Kidney glomerular epithelial cell (primary cell): ENCODE results near the gene MAML1.
"Not testable (repeated sequence)": the region's sequence is repeated elsewhere in the genome, so short reads cannot be mapped to it uniquely, and the experiment has no call there.

Source experiments
- DNase-seq: peaks from one replicate; lab custom pipeline; 2025; lab: John Stamatoyannopoulos, UW

The MAML1 gene, protein sequence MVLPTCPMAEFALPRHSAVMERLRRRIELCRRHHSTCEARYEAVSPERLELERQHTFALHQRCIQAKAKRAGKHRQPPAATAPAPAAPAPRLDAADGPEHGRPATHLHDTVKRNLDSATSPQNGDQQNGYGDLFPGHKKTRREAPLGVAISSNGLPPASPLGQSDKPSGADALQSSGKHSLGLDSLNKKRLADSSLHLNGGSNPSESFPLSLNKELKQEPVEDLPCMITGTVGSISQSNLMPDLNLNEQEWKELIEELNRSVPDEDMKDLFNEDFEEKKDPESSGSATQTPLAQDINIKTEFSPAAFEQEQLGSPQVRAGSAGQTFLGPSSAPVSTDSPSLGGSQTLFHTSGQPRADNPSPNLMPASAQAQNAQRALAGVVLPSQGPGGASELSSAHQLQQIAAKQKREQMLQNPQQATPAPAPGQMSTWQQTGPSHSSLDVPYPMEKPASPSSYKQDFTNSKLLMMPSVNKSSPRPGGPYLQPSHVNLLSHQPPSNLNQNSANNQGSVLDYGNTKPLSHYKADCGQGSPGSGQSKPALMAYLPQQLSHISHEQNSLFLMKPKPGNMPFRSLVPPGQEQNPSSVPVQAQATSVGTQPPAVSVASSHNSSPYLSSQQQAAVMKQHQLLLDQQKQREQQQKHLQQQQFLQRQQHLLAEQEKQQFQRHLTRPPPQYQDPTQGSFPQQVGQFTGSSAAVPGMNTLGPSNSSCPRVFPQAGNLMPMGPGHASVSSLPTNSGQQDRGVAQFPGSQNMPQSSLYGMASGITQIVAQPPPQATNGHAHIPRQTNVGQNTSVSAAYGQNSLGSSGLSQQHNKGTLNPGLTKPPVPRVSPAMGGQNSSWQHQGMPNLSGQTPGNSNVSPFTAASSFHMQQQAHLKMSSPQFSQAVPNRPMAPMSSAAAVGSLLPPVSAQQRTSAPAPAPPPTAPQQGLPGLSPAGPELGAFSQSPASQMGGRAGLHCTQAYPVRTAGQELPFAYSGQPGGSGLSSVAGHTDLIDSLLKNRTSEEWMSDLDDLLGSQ

DNA sequence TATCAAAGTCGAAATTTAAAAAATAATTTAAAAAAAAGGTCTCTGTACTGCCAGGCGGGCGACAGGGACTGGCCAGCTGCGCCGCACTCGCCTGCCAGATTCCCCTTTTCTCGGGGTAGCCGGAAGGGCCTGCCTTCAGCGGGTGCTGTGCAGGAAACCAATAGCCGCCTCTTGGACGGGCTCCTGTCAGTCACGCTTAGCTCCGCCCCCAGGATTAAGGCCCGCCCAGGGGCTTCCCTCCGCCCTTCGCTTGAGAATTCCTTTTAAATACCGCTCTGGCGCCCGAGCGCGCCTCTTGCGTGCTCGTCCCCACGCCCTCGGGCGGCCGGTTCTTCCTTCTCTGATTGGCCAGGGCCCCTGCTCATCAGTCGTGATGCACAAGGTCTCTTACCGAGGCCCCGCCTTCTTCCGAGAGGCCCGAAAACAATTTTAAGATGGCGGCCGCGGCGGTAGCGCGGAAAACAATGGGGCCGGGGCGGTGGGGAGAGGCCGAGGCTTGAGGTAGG, at the start of gene MAML1:
MAML1 (plus strand) TSS at position 411 of the 506 bp plus-strand sequence. CDS start 291 bp downstream, outside the sequence.
- peak; percentile 98 for DNase-seq

DNA sequence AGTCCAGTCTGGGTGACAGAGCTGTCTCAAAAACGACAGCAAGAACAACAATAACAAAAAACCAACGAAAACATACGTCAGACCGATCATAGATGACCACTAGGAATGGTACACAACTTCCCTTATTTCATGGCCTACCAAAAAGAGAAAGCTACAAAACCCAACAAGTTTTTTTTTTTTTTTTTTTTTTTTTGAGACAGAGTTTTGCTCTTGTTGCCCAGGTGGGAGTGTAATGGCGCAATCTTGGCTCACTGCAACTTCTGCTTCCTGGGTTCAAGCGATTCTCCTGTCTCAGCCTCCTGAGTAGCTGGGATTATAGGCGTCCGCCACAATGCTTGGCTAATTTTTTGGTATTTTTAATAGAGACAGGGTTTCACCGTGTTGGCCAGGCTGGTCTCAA, 43.4 kb upstream of the MAML1 start:
- DNase-seq: not testable (repeated sequence)

DNA sequence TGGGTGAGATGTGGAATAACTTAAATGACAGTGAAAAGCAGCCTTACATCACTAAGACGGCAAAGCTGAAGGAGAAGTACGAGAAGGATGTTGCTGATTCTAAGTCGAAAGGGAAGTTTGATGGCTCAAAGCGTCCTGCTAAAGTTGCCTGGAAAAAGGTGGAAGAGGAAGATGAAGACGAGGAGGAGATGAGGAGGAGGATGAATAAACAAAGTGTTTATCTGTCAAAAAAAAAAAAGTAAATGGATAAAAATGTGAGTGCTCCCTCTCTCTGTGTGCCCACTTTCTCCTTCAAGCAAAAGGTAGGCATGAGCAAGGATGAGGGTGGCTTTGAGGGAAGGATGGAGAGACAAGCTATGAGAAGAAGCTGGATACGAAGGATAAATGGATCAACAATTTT, 38.1 kb upstream of the MAML1 start:
- DNase-seq: no peak

DNA sequence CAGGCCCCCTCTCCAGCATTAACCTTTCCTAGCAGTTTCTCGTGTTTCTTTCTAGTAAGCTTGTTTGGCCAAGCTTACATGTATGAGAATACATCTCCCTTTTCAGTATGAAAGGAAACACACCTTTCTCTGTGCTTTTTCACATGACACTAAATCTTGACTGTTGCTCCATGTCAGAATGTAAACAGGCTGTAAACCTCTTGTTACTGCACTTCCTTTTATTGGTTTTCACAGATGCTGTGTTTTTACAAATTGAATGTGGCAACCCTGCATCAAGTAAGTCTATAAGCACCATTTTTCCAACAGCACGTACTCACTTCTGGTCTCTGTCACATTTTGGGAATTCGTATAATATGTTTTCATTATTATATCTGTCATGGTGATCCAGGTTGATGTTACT, 36.0 kb upstream of the MAML1 start:
- no peak for DNase-seq

DNA sequence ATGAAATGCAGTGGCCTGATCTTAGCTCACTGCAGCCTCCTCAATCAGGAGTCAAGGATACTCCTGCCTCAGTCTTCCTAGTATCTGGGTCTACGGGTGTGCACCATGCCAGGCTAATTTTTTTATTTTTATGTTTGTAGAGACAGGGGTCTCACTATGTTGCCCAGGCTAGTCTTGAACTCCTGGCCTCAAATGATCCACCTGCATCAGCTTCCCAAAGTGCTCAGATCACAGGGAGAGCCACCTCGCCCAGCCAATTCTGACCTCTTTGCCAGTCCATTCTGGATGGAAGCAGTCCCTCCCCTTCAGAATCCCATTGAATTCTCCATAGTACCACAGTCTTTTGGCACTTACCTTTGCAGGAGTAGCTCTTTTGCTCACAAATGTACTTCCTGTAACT, 35.5 kb upstream of the MAML1 start:
- no peak for DNase-seq

DNA sequence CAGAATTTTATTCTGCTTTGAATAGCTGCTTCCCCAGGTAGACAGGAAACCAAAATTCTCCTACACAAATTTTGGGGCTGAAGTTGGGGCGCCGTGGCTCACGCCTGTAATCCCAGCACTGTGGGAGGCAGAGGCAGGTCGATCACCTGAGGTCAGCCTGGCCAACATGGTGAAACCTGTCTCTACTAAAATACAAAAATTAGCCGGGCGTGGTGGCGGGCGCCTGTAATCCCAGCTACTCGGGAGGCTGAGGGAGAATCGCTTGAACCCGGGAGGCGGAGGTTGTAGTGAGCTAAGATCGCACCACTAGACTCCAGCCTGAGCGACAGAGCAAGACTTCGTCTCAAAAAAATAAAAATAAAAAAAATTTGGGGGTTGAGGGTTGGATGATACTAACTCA, 35.1 kb upstream of the MAML1 start:
- not testable (repeated sequence) for DNase-seq

DNA sequence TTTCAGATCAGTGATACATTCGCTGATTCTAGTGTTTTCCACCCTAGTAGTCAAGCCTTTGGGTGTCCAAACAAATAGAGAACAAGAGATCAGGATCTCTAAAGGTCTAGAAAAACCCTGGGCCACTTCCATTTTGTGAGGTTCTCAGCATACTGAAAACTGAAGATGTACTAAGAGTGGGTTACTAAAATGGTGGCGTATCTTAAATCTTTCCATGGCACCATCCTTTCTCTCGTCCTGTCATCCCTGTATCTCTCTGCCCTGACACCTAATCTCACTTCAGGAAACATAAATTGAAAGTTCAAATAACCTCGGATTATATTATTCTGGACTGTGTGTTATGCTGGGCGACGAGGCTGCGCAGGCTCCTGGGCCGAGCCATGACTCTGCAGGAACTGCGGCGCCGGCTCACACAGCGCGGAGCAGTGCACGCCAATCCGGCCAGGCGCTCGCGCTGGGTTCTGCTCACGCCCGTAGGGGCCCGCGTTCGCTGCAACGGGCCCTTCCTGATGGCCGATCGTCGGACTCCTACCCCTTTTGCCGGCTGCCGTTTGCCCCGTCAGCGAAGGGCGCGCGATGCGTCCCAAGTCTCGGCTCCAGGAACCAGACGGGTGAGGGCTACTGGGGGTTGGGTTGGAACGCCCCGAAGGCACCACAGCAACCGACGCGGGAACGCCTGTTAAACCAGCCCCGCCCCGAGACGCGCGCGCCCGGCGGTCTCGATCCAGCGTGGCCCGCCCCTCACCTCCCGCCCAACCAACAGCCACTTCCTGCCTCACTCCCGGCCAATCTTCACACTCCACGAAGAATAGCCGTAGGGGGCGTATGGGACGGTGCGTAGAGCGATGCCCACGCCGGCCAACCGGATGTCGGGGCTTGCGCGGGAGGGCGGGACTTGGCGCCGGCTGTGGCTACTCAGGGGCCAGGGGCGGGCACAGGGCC, 34.4 kb upstream of the MAML1 start:
- DNase-seq: peak; percentile 97

DNA sequence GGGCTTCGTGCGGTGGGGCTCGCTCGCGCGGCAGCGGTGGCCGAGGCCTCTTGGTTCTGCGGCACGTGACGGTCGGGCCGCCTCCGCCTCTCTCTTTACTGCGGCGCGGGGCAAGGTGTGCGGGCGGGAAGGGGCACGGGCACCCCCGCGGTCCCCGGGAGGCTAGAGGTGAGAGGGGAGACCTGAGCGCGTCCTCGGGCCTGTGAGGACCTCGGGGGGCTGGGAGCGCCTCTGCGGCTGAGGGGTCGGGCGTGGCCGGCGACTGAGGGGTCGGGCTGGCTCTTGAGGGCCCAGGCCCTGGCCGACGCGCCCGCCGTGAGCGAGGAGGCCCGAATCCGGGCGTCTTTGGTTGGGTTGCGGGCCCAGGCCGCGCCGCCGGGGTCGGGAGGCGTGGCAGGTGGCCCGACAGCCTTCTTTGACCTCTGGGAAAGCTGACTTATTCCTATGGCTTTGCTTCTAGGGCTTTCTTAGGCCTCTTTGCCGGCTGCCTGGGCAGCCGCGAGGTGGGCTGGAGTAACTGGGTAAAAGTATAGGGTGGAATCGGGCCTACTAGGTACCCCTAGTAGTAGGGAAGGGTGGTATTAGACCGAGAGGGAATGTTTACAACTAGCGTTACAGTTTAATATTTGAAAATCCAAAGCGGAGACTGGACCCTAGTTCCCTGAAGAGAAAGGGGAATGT, 33.5 kb upstream of the MAML1 start, which contains the start of gene CANX:
CANX (plus strand) TSS at position 33 of the 681 bp plus-strand sequence. CDS start 6,715 bp downstream, outside the sequence.
- peak; percentile 19 for DNase-seq

DNA sequence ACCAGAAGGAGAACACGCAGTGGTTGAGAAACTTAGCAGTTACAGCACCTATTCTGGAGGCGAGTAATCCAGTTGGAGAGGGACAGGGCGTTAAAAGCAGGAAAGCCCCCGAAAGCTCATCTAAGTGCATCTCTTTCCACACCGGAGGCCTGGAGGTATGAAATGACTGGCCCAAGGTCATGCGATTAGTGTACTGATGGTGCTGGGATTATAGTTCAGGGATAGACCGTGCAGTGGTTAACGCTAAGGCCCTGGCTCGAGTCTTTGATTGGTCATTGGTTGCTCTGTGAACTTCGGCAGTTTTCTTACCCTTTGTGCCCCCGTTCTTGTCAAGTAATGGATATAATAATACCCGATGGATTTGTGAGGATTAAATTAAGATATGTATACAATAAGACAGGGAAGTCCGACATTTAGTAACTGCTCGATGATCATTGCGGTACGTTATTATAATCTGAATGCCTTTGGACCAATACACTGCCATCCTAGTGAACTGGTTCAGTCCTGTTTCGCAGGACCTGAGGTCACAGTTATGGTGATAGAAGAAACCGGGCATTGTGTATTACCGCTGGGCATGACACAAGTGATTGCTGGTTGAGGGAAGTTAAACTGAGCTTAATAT, 32.9 kb upstream of the MAML1 start:
- DNase-seq: peak; percentile 31

DNA sequence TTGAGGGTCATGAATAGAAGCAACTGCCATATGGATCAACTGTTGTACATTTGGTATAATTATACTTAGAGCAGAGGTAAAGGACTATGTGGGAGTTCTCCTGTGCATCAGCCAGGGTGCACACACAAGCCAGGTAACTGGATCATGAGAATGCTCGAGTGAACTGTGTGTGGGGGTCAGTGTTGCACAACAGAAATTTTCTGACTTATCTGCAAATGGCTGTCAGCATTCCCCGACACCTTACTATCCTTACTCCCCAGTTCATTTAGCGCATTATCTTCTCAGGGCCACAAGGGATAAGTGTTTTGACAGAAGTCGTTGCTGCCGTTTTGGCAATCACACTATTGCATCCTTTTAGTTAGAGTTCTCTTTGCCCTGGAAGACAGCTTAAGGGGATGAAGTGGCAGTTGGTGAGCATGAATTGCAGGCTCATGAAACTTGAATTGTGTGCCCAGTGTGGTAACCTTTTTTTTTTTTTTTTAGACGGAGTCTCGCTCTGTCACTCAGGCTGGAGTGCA, 32.2 kb upstream of the MAML1 start:
- peak; percentile 55 for DNase-seq

DNA sequence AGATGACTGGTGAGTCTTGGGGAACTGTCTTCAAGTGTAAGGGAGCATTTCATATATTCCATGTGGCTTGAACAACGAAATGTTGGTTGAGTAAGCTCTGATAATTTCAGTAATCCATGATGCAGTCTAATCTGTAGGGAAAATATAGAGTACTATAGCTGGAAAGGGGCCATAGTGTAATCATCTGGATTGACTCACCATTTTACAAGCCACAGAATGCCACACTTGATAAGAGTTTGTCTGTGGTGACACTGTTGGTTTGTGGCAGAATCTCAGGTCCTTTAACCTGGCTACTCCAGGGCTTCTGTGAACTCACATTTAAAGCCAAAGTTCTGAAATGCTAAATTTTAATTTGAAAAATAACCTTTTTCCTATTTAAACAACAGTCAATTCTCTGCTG, 16.3 kb upstream of the MAML1 start:
- no peak for DNase-seq

DNA sequence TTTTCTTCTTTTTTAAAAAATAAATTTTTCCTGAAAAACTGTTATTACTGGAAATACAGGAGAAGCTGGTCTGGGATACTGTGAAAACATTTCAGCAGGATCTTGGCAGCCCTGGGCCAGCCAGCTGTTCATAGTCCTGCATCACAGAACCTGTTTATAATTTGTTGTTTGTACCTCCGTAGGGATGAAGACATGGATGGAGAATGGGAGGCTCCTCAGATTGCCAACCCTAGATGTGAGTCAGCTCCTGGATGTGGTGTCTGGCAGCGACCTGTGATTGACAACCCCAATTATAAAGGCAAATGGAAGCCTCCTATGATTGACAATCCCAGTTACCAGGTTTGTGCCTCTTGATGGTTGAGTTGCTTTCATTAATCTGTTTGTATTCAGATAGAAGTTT, 12.4 kb upstream of the MAML1 start:
- no peak for DNase-seq

DNA sequence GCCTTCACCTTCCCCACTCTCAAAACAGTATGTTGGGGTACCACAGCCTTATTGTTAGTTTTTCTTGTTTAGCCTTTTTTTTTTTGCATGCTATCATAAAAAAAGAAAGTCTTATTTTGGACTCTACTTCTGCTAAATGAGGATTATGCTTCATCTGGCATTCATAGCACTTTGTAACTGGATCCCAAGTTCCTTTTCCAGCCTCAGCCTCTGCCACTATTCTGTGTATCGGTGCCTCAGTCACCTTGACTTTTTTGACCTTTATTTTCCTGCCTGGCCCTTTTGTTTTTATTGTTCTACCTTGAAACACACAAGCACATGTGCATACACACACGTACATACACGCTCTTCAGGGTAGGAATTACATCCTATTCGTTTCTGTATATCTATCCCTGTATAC, 8.5 kb upstream of the MAML1 start:
- DNase-seq: no peak

DNA sequence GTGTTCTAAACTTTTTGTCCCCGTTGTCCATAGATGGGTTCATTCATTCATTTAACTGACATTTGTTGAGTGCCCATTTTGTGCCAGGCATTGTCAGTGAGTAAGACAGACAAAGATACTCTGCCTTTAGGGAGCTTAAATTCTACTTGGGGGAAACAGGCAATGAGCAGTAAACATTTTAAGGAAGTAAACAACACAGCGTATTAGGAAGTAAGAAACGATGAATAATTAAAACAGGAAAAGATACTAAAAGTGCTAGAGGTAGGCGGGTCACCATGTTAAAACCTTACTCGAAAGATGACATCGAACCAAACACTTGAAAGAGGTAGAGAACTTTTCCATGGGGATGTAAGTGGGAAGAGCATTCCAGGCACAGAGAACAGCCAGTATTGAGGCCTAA, 5.5 kb upstream of the MAML1 start:
- no peak for DNase-seq

DNA sequence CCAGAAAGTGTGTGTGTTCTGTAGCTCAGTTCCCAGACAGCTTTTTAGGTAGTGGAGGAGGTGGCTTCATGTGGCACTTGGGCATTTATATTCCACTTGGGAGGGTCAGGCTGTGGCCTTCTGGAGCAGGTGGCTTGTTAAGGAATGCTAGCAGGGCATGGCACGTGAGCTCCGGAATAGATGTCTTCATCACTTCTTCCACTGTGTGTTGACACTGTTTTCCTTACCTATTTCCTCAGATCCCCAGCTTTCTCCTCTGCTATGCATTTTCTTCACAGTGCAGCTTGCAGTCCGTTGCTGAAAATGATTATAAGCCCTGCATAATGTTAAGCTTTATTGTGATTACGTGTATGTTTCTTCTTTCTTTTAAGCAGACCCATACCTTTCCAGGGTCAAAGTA, 3.3 kb upstream of the MAML1 start:
- no peak for DNase-seq

DNA sequence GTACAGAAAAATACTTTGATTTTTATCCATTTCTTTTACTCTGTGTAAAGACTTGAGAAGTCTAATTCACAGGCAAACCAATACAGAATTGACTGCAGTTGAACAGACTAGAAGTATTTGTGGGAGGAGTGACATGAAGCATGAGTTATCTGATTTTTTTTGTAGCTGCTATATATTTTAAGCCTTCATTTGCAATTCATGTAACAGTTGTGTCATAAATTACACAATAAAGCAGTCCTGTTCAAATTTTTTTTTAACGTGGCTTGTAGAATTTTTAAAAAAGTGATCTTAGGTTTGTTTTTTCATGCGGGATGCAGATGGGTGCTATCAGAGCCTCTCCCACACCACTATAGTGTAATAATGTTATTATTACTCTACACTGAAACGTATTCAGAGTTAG, 2.9 kb upstream of the MAML1 start:
- DNase-seq: no peak

DNA sequence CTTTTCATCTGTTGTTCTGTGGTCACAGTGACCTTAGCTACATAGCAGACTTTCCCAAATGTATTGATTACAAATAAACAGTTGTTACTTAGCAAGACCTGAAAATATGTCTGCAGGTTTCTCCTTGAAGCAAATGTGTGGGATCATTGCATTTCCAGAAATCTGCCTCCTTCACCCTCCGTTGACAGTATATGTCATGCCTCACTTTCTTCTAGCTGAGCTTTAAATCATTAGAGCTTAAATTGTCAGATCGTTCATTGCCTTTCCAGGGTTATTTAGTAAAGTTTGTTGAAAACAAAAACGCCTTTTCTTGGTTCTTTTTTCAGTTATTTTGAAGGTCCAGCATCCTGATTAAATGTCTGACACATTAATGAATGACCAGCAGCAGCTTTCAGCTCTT, 2.3 kb upstream of the MAML1 start:
- no peak for DNase-seq

DNA sequence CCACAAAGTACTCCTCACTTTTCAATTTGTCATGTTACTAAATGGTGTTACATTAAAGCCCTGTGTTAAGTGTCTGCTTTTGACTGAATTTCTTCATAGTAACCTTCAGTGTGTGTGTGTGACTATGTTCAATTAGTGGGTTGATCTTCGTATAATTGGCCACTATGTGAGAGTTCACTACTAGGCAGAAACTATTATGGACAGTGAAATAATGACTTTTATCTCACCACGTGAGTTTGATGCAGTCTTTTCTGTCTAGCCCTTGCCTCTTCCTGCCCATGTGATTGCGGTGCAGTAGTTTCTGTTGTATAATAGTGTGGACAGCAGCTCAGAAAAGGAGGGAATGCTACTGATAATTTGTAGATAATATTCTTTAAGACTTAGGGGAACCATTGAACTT, 1.8 kb upstream of the MAML1 start:
- DNase-seq: no peak

DNA sequence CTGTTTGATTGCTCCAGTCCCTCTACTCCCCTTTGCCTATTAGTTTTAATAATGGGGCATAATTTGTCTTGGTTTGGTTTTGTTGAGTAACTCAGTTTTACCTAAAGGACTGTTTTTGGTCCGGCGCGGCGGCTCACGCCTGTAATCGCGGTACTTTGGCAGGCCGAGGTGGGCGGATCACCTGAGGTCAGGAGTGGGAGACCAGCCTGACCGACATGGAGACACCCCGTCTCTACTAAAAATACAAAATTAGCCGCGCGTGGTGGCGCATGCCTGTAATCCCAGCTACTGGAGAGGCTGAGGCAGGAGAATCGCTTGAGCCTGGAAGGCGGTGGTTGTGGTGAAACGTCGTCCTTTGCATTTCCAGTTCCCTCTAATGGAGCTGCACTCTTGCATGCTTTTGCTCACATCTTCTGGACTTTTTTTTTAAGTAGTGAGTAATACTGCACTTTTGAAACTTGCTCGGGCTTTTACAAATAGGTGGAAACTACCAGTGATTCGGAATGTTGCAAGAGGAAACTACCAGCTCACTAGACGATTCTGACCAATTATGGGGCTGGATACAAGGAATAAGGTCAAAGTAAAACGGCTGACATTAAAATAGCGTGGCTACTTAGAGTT, 721 bp upstream of the MAML1 start:
- DNase-seq: no peak
